Fibroblast of the aortic adventitia (primary cell): Measurements from ENCODE around the gene H2AZ1. TPM values are rescaled to one million over a fixed set of nuclear protein-coding genes. Genes with fewer than 3 reads are reported as not detected.

Source experiments
- DNase-seq: peaks from one replicate; pipeline ENCODE4 v3.0.0-alpha.2; 2010; ENCODE audit warnings: low read depth
- H3K4me3 ChIP-seq: 2 replicates; pipeline ENCODE4 v1.5.1; 2011; ENCODE audit warnings: low read depth, mild to moderate bottlenecking, control low read depth, low read length, moderate library complexity
- CTCF ChIP-seq: IDR thresholded peaks from 2 replicates; pipeline ENCODE4 v1.5.1; 2011; ENCODE audit warnings: mild to moderate bottlenecking, low read length, control low read depth, inconsistent platforms; ENCODE audit not compliant: insufficient read depth
- total RNA-seq: library from RNA; depleted of rRNA; stranded (reverse); fragments of >200 nt; gene quantifications from 2 replicates; pipeline ENCODE4 v1.2.3, GENCODE V29; 2012; ENCODE audit warnings: low replicate concordance

H2AZ1 gene
- total RNA-seq, 1 donor: 385 TPM

- DNase-seq: no peak
- no peak for TF ChIP-seq CTCF
- no peak overlapping the region for H3K4me3 ChIP-seq
Measured at GRCh38 chr4:99921174-99921573, 28.9 kb downstream of the H2AZ1 start.

GRCh38 chr4:99918656-99919055 lies 31.4 kb downstream of the H2AZ1 start:
- DNase-seq: no peak
- TF ChIP-seq CTCF: no peak
- no peak overlapping the region for H3K4me3 ChIP-seq

GRCh38 chr4:99917575-99917974 lies 32.5 kb downstream of the H2AZ1 start:
- no peak overlapping the region for H3K4me3 ChIP-seq
- no peak for DNase-seq
- no peak for TF ChIP-seq CTCF

GRCh38 chr4:99915449-99915848 lies 34.6 kb downstream of the H2AZ1 start:
- DNase-seq: no peak
- no peak for TF ChIP-seq CTCF
- H3K4me3 ChIP-seq: no peak overlapping the region

Other genes with a start within 250 kb of the H2AZ1 start
- gene DAPP1, start 133.4 kb downstream of the H2AZ1 start, total RNA-seq: not detected in 2 replicates
- gene LAMTOR3, start 55.8 kb downstream of the H2AZ1 start, total RNA-seq: 11.5 and 69.9 TPM in 2 replicates
- gene DNAJB14, start 3.7 kb downstream of the H2AZ1 start, total RNA-seq: 36.8 and 49.1 TPM in 2 replicates
- gene DDIT4L, start 240.2 kb upstream of the H2AZ1 start, total RNA-seq: 10.8 and 17.7 TPM in 2 replicates